Measurements from ENCODE around the gene PER3. TPM values are rescaled to one million over a fixed set of nuclear protein-coding genes. Genes with fewer than 3 reads are reported as not detected.

Gene PER3
- total and polyA plus RNA-seq, 9 of the 15 experiments (the other 6 are each of a cell fraction or from before 2014, with no cell fraction given): 11.9 to 22.5 (median 14.6) TPM

DNA sequence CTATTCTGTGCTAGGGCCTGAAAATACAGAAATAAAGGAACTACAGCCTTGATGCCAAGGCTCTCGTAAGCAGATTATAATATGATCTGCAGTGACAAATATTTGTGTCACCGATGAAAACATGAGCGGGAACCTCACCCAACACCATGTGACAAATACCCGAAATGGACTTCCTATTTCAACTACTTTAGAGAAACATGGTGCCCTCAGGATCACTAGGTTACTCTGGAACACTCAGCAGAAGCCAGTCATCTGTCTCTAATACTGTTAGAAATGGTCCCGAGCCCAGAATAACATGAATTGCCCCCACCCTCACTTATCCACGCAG, 13.5 kb upstream of the PER3 start (continued):
- no peak for TF ChIP-seq JUN (IDR thresholded peaks at IDR 0.05; ENCODE audit: borderline replicate concordance, low read depth, low read length)
- no peak for TF ChIP-seq JUN (CRISPR knock-in tag; IDR thresholded peaks at IDR 0.05; ENCODE audit: borderline replicate concordance)
- TF ChIP-seq GATA2 (CRISPR knock-in tag; IDR thresholded peaks at IDR 0.05): no peak
- TF ChIP-seq BHLHE40 (IDR thresholded peaks at IDR 0.05; ENCODE audit: low read length): no peak
- TF ChIP-seq CTBP1 (IDR thresholded peaks at IDR 0.05; ENCODE audit: borderline replicate concordance): no peak
- TF ChIP-seq, protein P1, sequence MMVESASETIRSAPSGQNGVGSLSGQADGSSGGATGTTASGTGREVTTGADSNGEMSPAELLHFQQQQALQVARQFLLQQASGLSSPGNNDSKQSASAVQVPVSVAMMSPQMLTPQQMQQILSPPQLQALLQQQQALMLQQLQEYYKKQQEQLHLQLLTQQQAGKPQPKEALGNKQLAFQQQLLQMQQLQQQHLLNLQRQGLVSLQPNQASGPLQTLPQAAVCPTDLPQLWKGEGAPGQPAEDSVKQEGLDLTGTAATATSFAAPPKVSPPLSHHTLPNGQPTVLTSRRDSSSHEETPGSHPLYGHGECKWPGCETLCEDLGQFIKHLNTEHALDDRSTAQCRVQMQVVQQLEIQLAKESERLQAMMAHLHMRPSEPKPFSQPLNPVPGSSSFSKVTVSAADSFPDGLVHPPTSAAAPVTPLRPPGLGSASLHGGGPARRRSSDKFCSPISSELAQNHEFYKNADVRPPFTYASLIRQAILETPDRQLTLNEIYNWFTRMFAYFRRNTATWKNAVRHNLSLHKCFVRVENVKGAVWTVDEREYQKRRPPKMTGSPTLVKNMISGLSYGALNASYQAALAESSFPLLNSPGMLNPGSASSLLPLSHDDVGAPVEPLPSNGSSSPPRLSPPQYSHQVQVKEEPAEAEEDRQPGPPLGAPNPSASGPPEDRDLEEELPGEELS (CRISPR knock-in tag; IDR thresholded peaks at IDR 0.05; ENCODE audit: borderline replicate concordance): no peak
- TF ChIP-seq, protein P2, sequence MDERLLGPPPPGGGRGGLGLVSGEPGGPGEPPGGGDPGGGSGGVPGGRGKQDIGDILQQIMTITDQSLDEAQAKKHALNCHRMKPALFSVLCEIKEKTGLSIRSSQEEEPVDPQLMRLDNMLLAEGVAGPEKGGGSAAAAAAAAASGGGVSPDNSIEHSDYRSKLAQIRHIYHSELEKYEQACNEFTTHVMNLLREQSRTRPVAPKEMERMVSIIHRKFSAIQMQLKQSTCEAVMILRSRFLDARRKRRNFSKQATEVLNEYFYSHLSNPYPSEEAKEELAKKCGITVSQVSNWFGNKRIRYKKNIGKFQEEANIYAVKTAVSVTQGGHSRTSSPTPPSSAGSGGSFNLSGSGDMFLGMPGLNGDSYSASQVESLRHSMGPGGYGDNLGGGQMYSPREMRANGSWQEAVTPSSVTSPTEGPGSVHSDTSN (CRISPR knock-in tag; IDR thresholded peaks at IDR 0.05; ENCODE audit: low read depth): no peak
- TF ChIP-seq, protein P2 (tag; conservative IDR thresholded peaks at IDR 0.05; ENCODE audit: low read depth): no peak
- TF ChIP-seq, protein P3, sequence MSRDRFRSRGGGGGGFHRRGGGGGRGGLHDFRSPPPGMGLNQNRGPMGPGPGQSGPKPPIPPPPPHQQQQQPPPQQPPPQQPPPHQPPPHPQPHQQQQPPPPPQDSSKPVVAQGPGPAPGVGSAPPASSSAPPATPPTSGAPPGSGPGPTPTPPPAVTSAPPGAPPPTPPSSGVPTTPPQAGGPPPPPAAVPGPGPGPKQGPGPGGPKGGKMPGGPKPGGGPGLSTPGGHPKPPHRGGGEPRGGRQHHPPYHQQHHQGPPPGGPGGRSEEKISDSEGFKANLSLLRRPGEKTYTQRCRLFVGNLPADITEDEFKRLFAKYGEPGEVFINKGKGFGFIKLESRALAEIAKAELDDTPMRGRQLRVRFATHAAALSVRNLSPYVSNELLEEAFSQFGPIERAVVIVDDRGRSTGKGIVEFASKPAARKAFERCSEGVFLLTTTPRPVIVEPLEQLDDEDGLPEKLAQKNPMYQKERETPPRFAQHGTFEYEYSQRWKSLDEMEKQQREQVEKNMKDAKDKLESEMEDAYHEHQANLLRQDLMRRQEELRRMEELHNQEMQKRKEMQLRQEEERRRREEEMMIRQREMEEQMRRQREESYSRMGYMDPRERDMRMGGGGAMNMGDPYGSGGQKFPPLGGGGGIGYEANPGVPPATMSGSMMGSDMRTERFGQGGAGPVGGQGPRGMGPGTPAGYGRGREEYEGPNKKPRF (IDR thresholded peaks at IDR 0.05; ENCODE audit: low read depth, low read length): no peak
- TF ChIP-seq SRSF1 (IDR thresholded peaks at IDR 0.05; ENCODE audit: low read depth, low read length): no peak
- no peak for TF ChIP-seq SIRT6 (IDR thresholded peaks at IDR 0.05; ENCODE audit: low read depth, low read length)
- TF ChIP-seq, protein P4, sequence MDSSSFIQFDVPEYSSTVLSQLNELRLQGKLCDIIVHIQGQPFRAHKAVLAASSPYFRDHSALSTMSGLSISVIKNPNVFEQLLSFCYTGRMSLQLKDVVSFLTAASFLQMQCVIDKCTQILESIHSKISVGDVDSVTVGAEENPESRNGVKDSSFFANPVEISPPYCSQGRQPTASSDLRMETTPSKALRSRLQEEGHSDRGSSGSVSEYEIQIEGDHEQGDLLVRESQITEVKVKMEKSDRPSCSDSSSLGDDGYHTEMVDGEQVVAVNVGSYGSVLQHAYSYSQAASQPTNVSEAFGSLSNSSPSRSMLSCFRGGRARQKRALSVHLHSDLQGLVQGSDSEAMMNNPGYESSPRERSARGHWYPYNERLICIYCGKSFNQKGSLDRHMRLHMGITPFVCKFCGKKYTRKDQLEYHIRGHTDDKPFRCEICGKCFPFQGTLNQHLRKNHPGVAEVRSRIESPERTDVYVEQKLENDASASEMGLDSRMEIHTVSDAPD (CRISPR knock-in tag; IDR thresholded peaks at IDR 0.05): no peak
- no peak for TF ChIP-seq BDP1 (IDR thresholded peaks at IDR 0.05; ENCODE audit: insufficient read depth, insufficient read length)
- TF ChIP-seq ZNF507 (tag; conservative IDR thresholded peaks at IDR 0.05): no peak
- TF ChIP-seq, protein P5, sequence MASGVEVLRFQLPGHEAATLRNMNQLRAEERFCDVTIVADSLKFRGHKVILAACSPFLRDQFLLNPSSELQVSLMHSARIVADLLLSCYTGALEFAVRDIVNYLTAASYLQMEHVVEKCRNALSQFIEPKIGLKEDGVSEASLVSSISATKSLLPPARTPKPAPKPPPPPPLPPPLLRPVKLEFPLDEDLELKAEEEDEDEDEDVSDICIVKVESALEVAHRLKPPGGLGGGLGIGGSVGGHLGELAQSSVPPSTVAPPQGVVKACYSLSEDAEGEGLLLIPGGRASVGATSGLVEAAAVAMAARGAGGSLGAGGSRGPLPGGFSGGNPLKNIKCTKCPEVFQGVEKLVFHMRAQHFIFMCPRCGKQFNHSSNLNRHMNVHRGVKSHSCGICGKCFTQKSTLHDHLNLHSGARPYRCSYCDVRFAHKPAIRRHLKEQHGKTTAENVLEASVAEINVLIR (CRISPR knock-in tag; IDR thresholded peaks at IDR 0.05): no peak
- TF ChIP-seq ZNF766 (CRISPR knock-in tag; conservative IDR thresholded peaks at IDR 0.05): 0 out of 2 replicates have a peak, but pooled peaks have one; percentile 9
- TF ChIP-seq ELF2 (CRISPR knock-in tag; IDR thresholded peaks at IDR 0.05): no peak
- no peak for TF ChIP-seq DACH1 (IDR thresholded peaks at IDR 0.05; ENCODE audit: partially characterized antibody)
- no peak for TF ChIP-seq ZNF121 (CRISPR knock-in tag; conservative IDR thresholded peaks at IDR 0.05)
- 0 out of 2 replicates have a peak, but pooled peaks have one; percentile 8 for TF ChIP-seq CEBPG (CRISPR knock-in tag; IDR thresholded peaks at IDR 0.05)
- TF ChIP-seq CEBPG (tag; conservative IDR thresholded peaks at IDR 0.05 in 1 of 2, IDR thresholded peaks at IDR 0.05 in 1 of 2): no peak

Data from K562 (cell line).